PC-9 (cell line): ENCODE results near the gene SNAPC3. TPM values are rescaled to one million over a fixed set of nuclear protein-coding genes. Genes with fewer than 3 reads are reported as not detected.
A peak's percentile ranks its signal among the peaks of the same experiment; 100 is the strongest.
"Not testable (repeated sequence)": the region's sequence is repeated elsewhere in the genome, so short reads cannot be mapped to it uniquely, and the experiment has no call there.

Experiments used
- BruUV-seq: library from RNA; stranded (reverse); fragments of 400-500 nt; replicated peaks from 2 replicates; lab custom pipeline; 2021; lab: Mats Ljungman, UMichigan
- CTCF ChIA-PET: fragments of 300-600 bp; sonication (Branson Sonifier 250); formaldehyde crosslinking; loops from one replicate; lab custom pipeline; 2022; ENCODE audit warnings: antibody characterized with exemption; lab: Charles Lee
- POLR2A ChIA-PET: fragments of 300-600 bp; sonication (Branson Sonifier 250); formaldehyde crosslinking; loops from one replicate; lab custom pipeline; 2022; ENCODE audit warnings: antibody characterized with exemption; ENCODE audit not compliant: unreplicated experiment; lab: Charles Lee
- DNase-seq, 2 experiments: peaks; one replicate each; pipeline versions ENCODE4 v3.0.0 to v3.0.0-alpha.2; 2015 to 2022; ENCODE audit warnings: mixed read lengths in 1 of 2
- H2AFZ ChIP-seq: fragments of 200-600 bp; sonication (generic); 2 replicates; pipeline ENCODE4 v1.8.1; 2017; ENCODE audit warnings: antibody characterized with exemption
- H3F3A ChIP-seq: fragments of 200-600 bp; sonication (generic); 2 replicates; pipeline ENCODE4 v1.8.1; 2017; ENCODE audit warnings: antibody characterized with exemption, mild to moderate bottlenecking, low read depth; ENCODE audit not compliant: insufficient read depth
- H3K27ac ChIP-seq: fragments of 200-600 bp; sonication (generic); 2 replicates; pipeline ENCODE4 v1.6.1; 2016; ENCODE audit warnings: mixed run types
- H3K27me3 ChIP-seq: fragments of 200-600 bp; sonication (generic); 2 replicates; pipeline ENCODE4 v1.6.1; 2016; ENCODE audit warnings: low read depth, mixed run types; ENCODE audit not compliant: insufficient read depth
- H3K36me3 ChIP-seq: fragments of 200-600 bp; sonication (generic); 2 replicates; pipeline ENCODE4 v1.6.1; 2016; ENCODE audit warnings: low read depth, mixed run types
- H3K4me1 ChIP-seq: fragments of 200-600 bp; sonication (generic); replicated peaks from 2 replicates; pipeline ENCODE4 v1.6.1; 2016; ENCODE audit warnings: mixed run types; ENCODE audit not compliant: insufficient read depth
- H3K4me2 ChIP-seq: fragments of 200-600 bp; sonication (generic); 2 replicates; pipeline ENCODE4 v1.6.1; 2017; ENCODE audit warnings: mixed run types
- H3K4me3 ChIP-seq: fragments of 200-600 bp; sonication (generic); 2 replicates; pipeline ENCODE4 v1.6.1; 2016; ENCODE audit warnings: mixed run types
- H3K79me2 ChIP-seq: fragments of 200-600 bp; sonication (generic); 2 replicates; pipeline ENCODE4 v1.6.1; 2017; ENCODE audit warnings: low read depth, mixed run types
- H3K9me2 ChIP-seq: fragments of 200-600 bp; sonication (generic); 2 replicates; pipeline ENCODE4 v1.8.1; 2017; ENCODE audit warnings: mild to moderate bottlenecking; ENCODE audit not compliant: insufficient read depth
- H3K9me3 ChIP-seq: fragments of 200-600 bp; sonication (generic); 2 replicates; pipeline ENCODE4 v1.8.1; 2016; ENCODE audit warnings: low read depth; ENCODE audit not compliant: insufficient read depth
- H4K20me1 ChIP-seq: fragments of 200-600 bp; sonication (generic); 2 replicates; pipeline ENCODE4 v1.8.1; 2017; ENCODE audit not compliant: insufficient read depth
- EZH2 ChIP-seq: fragments of 200-600 bp; sonication (generic); IDR thresholded peaks from 2 replicates; pipeline ENCODE4 v1.8.0; 2017; ENCODE audit warnings: antibody characterized with exemption, low read depth
- intact Hi-C: fragments of 100-400 bp; cut with micrococcal nuclease; formaldehyde crosslinking; loops from one replicate; pipeline ENCODE4 v1.10.0; 2022; ENCODE audit not compliant: unreplicated experiment
- total RNA-seq: library from RNA; stranded (reverse); gene quantifications from 2 replicates; pipeline ENCODE4 v1.2.3, GENCODE V29; 2021
- TF ChIP-seq, protein P1 (sequence below): fragments of 200-600 bp; sonication (generic); conservative IDR thresholded peaks from 2 replicates; pipeline ENCODE4 v1.6.1; 2017; ENCODE audit warnings: mixed run types, antibody characterized with exemption, mild to moderate bottlenecking, moderate library complexity

SNAPC3 gene
- total RNA-seq, 1 experiment from 2014 or later, result 11.3 TPM

GRCh38 chr9:15374825-15375224 lies 47.9 kb upstream of the SNAPC3 start:
- POLR2A ChIA-PET, result no interaction called here
- Histone ChIP-seq H3K9me2 (no peaks in the 10 kb centered on the region), H3K4me1 (peaks cover 11% of the 10 kb centered on the region), H2AFZ (no peak overlapping the region), H3K36me3 (no peaks in the 10 kb centered on the region), H3K9me3 (no peaks in the 10 kb centered on the region), H3K79me2 (no peaks in the 10 kb centered on the region), H3K27me3 (no peaks in the 10 kb centered on the region), H3K27ac (no peak overlapping the region), H3K4me2 (no peak overlapping the region), H3F3A (no peaks in the 10 kb centered on the region), H4K20me1 (no peaks in the 10 kb centered on the region), H3K4me3 (no peak overlapping the region)
- CTCF ChIA-PET, result no interaction called here
- intact Hi-C loops, result no loop called here
- no peak for DNase-seq
- no peak for TF ChIP-seq EZH2
- TF ChIP-seq, protein P1, sequence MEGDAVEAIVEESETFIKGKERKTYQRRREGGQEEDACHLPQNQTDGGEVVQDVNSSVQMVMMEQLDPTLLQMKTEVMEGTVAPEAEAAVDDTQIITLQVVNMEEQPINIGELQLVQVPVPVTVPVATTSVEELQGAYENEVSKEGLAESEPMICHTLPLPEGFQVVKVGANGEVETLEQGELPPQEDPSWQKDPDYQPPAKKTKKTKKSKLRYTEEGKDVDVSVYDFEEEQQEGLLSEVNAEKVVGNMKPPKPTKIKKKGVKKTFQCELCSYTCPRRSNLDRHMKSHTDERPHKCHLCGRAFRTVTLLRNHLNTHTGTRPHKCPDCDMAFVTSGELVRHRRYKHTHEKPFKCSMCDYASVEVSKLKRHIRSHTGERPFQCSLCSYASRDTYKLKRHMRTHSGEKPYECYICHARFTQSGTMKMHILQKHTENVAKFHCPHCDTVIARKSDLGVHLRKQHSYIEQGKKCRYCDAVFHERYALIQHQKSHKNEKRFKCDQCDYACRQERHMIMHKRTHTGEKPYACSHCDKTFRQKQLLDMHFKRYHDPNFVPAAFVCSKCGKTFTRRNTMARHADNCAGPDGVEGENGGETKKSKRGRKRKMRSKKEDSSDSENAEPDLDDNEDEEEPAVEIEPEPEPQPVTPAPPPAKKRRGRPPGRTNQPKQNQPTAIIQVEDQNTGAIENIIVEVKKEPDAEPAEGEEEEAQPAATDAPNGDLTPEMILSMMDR, result no peak
- BruUV-seq, result no TSS peak

GRCh38 chr9:15377625-15378540 lies 44.8 kb upstream of the SNAPC3 start:
- POLR2A ChIA-PET, result no interaction called here
- no peaks in the 10 kb centered on the region for H4K20me1 ChIP-seq

DNA sequence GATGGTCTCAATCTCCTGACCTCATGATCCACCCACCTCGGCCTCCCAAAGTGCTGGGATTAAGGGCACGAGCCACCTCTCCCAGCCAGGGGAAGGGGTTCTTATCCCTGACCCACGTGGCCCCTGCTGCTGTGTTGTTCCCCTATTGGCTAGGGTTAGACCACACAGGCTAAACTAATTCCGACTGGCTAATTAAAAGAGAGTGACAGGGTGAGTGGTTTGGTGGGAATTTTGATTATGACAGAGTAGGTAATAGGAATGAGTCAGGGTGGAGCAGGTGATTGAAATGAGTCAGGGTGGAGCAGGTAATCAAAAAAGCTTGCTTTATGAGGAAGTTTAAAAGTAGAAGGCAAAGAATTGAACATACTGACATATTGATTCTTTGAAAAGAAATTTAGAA lies 43.4 kb upstream of the SNAPC3 start:
- peak overlapping the region; percentile 71; the same call in 1 of the 2 replicates for H2AFZ ChIP-seq
- DNase-seq, result peak; percentile 29 to 80
- H3F3A ChIP-seq, H3K27me3 ChIP-seq, H3K9me2 ChIP-seq, BruUV-seq, H3K36me3 ChIP-seq, CTCF ChIA-PET, H3K79me2 ChIP-seq, POLR2A ChIA-PET, H3K9me3 ChIP-seq, H4K20me1 ChIP-seq, intact Hi-C loops: not testable (repeated sequence)
- peak overlapping the region; percentile 56 for H3K4me2 ChIP-seq
- peak overlapping the region; percentile 77 for H3K27ac ChIP-seq
- H3K4me1 ChIP-seq, result peaks cover 11% of the 10 kb centered on the region
- H3K4me3 ChIP-seq, result peak overlapping the region; percentile 25; the same call in 1 of the 2 replicates

More at GRCh38 chr9:15377625-15378540, 44.8 kb upstream of the SNAPC3 start:
- no peaks in the 10 kb centered on the region for H3F3A ChIP-seq
- no TSS peak for BruUV-seq
- no peak overlapping the region for H3K4me3 ChIP-seq
- no peaks in the 10 kb centered on the region for H3K9me3 ChIP-seq
- peak overlapping the region; percentile 77 for H3K27ac ChIP-seq
- no peak for DNase-seq
- H3K4me1 ChIP-seq, result peaks cover 11% of the 10 kb centered on the region
- no peak overlapping the region for H2AFZ ChIP-seq
- TF ChIP-seq, protein P1, result no peak
- TF ChIP-seq EZH2, result no peak
- intact Hi-C loops, result no loop called here
- no peaks in the 10 kb centered on the region for H3K79me2 ChIP-seq
- no peaks in the 10 kb centered on the region for H3K9me2 ChIP-seq
- H3K4me2 ChIP-seq, result no peak overlapping the region
- CTCF ChIA-PET, result no interaction called here
- H3K27me3 ChIP-seq, result no peaks in the 10 kb centered on the region
- no peaks in the 10 kb centered on the region for H3K36me3 ChIP-seq

GRCh38 chr9:15379888-15380287 lies 42.8 kb upstream of the SNAPC3 start:
- CTCF ChIA-PET, H3K36me3 ChIP-seq: not testable (repeated sequence)

More at GRCh38 chr9:15379888-15380287, 42.8 kb upstream of the SNAPC3 start:
- BruUV-seq, H3K4me3 ChIP-seq, H3K27me3 ChIP-seq, intact Hi-C loops, POLR2A ChIA-PET, H2AFZ ChIP-seq, H3K9me2 ChIP-seq, DNase-seq, H4K20me1 ChIP-seq, H3F3A ChIP-seq, H3K9me3 ChIP-seq, H3K79me2 ChIP-seq: not testable (repeated sequence)
- peak overlapping the region; percentile 77 for H3K27ac ChIP-seq
- H3K4me2 ChIP-seq, result peak overlapping the region; percentile 42
- H3K4me1 ChIP-seq, result peaks cover 11% of the 10 kb centered on the region
